HepG2 (cell line): ENCODE results near the gene TAS1R3.

Experiments used
- ATF4 ChIP-seq, 2 experiments: fragments of 450-650 bp in 1 of 2; sonication (generic) in 1 of 2; formaldehyde crosslinking; IDR thresholded peaks; 2 replicates each; pipeline versions ENCODE4 v1.5.0 to v1.8.0; 2020 to 2022; ENCODE audit warnings: mild to moderate bottlenecking in 1 of 2, missing genetic modification reagents in 1 of 2
- ATF5 ChIP-seq: sonication (generic); formaldehyde crosslinking; IDR thresholded peaks from 2 replicates; pipeline ENCODE4 v1.4.0; 2020; ENCODE audit warnings: mild to moderate bottlenecking, low read depth, missing genetic modification reagents
- FOXK2 ChIP-seq: fragments of 450-650 bp; IDR thresholded peaks from 2 replicates; pipeline ENCODE4 v1.6.1; 2016
- RBM39 ChIP-seq: fragments of 200-400 bp; formaldehyde crosslinking; IDR thresholded peaks from one replicate; pipeline ENCODE4 v1.6.1; 2018; ENCODE audit warnings: antibody characterized with exemption, mild to moderate bottlenecking, low read depth, low read length; ENCODE audit not compliant: poor library complexity, severe bottlenecking
- RXRA ChIP-seq: sonication (generic); formaldehyde crosslinking; IDR thresholded peaks from 2 replicates; pipeline ENCODE4 v1.5.1; 2020; ENCODE audit warnings: missing genetic modification reagents
- SALL1 ChIP-seq: sonication (generic); formaldehyde crosslinking; IDR thresholded peaks from 2 replicates; pipeline ENCODE4 v1.8.0; 2022; ENCODE audit warnings: mild to moderate bottlenecking, missing genetic modification reagents
- SNAPC5 ChIP-seq: sonication (generic); formaldehyde crosslinking; IDR thresholded peaks from 2 replicates; pipeline ENCODE4 v1.8.1; 2023; ENCODE audit warnings: mild to moderate bottlenecking, missing genetic modification reagents, borderline replicate concordance
- TARDBP ChIP-seq: sonication (generic); formaldehyde crosslinking; IDR thresholded peaks from 2 replicates; pipeline ENCODE4 v1.8.0; 2022; ENCODE audit warnings: mild to moderate bottlenecking, missing genetic modification reagents
- U2AF2 ChIP-seq: fragments of 200-400 bp; formaldehyde crosslinking; IDR thresholded peaks from 2 replicates; pipeline ENCODE4 v1.6.1; 2017; ENCODE audit warnings: low read depth, mild to moderate bottlenecking, low read length
- ZNF562 ChIP-seq: sonication (generic); formaldehyde crosslinking; IDR thresholded peaks from 2 replicates; pipeline ENCODE4 v1.8.0; 2022; ENCODE audit warnings: missing genetic modification reagents, borderline replicate concordance
- TF ChIP-seq, protein P1 (sequence below): sonication (generic); formaldehyde crosslinking; IDR thresholded peaks from 2 replicates; pipeline ENCODE4 v1.8.0; 2022; ENCODE audit warnings: missing genetic modification reagents, mild to moderate bottlenecking, moderate library complexity, borderline replicate concordance
- TF ChIP-seq, protein P2 (sequence below): sonication (generic); formaldehyde crosslinking; IDR thresholded peaks from 2 replicates; pipeline ENCODE4 v1.4.0; 2020; ENCODE audit warnings: low read depth, mild to moderate bottlenecking, missing genetic modification reagents

DNA sequence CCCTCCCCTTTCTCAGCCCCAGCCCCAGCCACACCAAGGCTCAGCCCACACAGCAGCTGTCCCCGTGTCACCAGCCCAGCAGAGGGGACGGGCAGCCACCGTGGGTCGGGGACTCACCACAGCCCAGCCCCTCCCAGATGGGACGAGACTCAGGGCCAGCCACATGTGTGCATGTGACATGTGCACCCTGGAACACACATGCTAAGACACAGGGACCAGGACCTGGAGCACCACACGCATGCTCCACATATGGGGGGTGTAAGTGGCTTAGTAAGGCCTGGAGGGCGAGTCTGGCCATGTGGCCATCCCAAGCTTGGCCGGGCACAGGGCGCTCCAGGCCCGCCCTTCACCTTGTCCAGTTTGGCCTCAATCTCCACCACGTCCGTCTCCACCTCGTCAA lies 27.3 kb upstream of the TAS1R3 start:
- no peak for TF ChIP-seq ATF4 (CRISPR knock-in tag; IDR thresholded peaks at IDR 0.05)
- TF ChIP-seq TARDBP (CRISPR knock-in tag) = no peak
- no peak for TF ChIP-seq RXRA
- no peak for TF ChIP-seq RBM39
- TF ChIP-seq ATF5 (CRISPR knock-in tag) = no peak
- TF ChIP-seq, protein P1, sequence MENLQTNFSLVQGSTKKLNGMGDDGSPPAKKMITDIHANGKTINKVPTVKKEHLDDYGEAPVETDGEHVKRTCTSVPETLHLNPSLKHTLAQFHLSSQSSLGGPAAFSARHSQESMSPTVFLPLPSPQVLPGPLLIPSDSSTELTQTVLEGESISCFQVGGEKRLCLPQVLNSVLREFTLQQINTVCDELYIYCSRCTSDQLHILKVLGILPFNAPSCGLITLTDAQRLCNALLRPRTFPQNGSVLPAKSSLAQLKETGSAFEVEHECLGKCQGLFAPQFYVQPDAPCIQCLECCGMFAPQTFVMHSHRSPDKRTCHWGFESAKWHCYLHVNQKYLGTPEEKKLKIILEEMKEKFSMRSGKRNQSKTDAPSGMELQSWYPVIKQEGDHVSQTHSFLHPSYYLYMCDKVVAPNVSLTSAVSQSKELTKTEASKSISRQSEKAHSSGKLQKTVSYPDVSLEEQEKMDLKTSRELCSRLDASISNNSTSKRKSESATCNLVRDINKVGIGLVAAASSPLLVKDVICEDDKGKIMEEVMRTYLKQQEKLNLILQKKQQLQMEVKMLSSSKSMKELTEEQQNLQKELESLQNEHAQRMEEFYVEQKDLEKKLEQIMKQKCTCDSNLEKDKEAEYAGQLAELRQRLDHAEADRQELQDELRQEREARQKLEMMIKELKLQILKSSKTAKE (CRISPR knock-in tag) = no peak
- no peak for TF ChIP-seq SNAPC5 (CRISPR knock-in tag)
- TF ChIP-seq, protein P2, sequence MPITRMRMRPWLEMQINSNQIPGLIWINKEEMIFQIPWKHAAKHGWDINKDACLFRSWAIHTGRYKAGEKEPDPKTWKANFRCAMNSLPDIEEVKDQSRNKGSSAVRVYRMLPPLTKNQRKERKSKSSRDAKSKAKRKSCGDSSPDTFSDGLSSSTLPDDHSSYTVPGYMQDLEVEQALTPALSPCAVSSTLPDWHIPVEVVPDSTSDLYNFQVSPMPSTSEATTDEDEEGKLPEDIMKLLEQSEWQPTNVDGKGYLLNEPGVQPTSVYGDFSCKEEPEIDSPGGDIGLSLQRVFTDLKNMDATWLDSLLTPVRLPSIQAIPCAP (CRISPR knock-in tag) = no peak
- no peak for TF ChIP-seq FOXK2
- no peak for TF ChIP-seq ZNF562 (CRISPR knock-in tag)
- no peak for TF ChIP-seq SALL1 (CRISPR knock-in tag)
- TF ChIP-seq U2AF2 = no peak
